MM.1S (cell line): ENCODE measurements around the gene CCDC89.

ENCODE experiments used
- DNase-seq: peaks from one replicate; pipeline ENCODE4 v3.0.0-alpha.2; 2015
- H2AFZ ChIP-seq: fragments of 300-600 bp; sonication (generic); 2 replicates; pipeline ENCODE4 v1.6.0; 2016; ENCODE audit warnings: antibody characterized with exemption, low read length
- H3F3A ChIP-seq: fragments of 300-600 bp; sonication (generic); 2 replicates; pipeline ENCODE4 v1.6.1; 2016; ENCODE audit warnings: mild to moderate bottlenecking, antibody characterized with exemption, low read length, moderate library complexity, mixed read lengths; ENCODE audit not compliant: insufficient read depth
- H3K27ac ChIP-seq: fragments of 300-600 bp; sonication (generic); 2 replicates; pipeline ENCODE4 v1.5.1; 2016; ENCODE audit warnings: mild to moderate bottlenecking, low read length
- H3K27me3 ChIP-seq: fragments of 300-600 bp; sonication (generic); replicated peaks from 2 replicates; pipeline ENCODE4 v1.6.0; 2016; ENCODE audit warnings: low read length; ENCODE audit not compliant: insufficient read depth
- H3K36me3 ChIP-seq: fragments of 300-600 bp; sonication (generic); replicated peaks from 2 replicates; pipeline ENCODE4 v1.6.1; 2016; ENCODE audit warnings: mild to moderate bottlenecking, low read length, mixed read lengths; ENCODE audit not compliant: insufficient read depth
- H3K4me1 ChIP-seq: fragments of 300-600 bp; sonication (generic); 2 replicates; pipeline ENCODE4 v1.6.1; 2016; ENCODE audit warnings: low read length, mixed read lengths
- H3K4me2 ChIP-seq: fragments of 300-600 bp; sonication (generic); 2 replicates; pipeline ENCODE4 v1.6.0; 2016; ENCODE audit warnings: low read depth, low read length
- H3K4me3 ChIP-seq: fragments of 300-600 bp; sonication (generic); 2 replicates; pipeline ENCODE4 v1.5.1; 2016; ENCODE audit warnings: low read length, mixed read lengths
- H3K79me2 ChIP-seq: fragments of 300-600 bp; sonication (generic); 2 replicates; pipeline ENCODE4 v1.6.1; 2016; ENCODE audit warnings: mixed run types, low read length, mixed read lengths
- H3K9ac ChIP-seq: fragments of 300-600 bp; sonication (generic); 2 replicates; pipeline ENCODE4 v1.6.1; 2016; ENCODE audit warnings: low read length, mixed read lengths
- H3K9me2 ChIP-seq: fragments of 300-600 bp; sonication (generic); replicated peaks from 2 replicates; pipeline ENCODE4 v1.6.1; 2016; ENCODE audit warnings: mild to moderate bottlenecking, low read length, mixed read lengths; ENCODE audit not compliant: insufficient read depth
- H3K9me3 ChIP-seq: fragments of 300-600 bp; sonication (generic); replicated peaks from 2 replicates; pipeline ENCODE4 v1.6.1; 2016; ENCODE audit warnings: mild to moderate bottlenecking, low read length, mixed read lengths; ENCODE audit not compliant: insufficient read depth
- H4K20me1 ChIP-seq: fragments of 300-600 bp; sonication (generic); 2 replicates; pipeline ENCODE4 v1.6.1; 2016; ENCODE audit warnings: mild to moderate bottlenecking, low read length, moderate library complexity, mixed read lengths; ENCODE audit not compliant: insufficient read depth
- CTCF ChIP-seq: fragments of 300-600 bp; sonication (generic); IDR thresholded peaks from 2 replicates; pipeline ENCODE4 v1.5.1; 2016; ENCODE audit warnings: antibody characterized with exemption, low read length, mixed read lengths
- EZH2 ChIP-seq: fragments of 300-600 bp; sonication (generic); optimal IDR thresholded peaks from 2 replicates; pipeline ENCODE3; 2017; ENCODE audit warnings: low read depth, mild to moderate bottlenecking, antibody characterized with exemption, low read length, mixed read lengths
- EZH2phosphoT487 ChIP-seq: fragments of 300-600 bp; sonication (generic); IDR thresholded peaks from 2 replicates; pipeline ENCODE4 v1.6.1; 2018; ENCODE audit warnings: antibody characterized with exemption, low read length

Gene CCDC89

GRCh38 chr11:85724748-85725465 is 38.9 kb upstream of the CCDC89 start:
- no peak overlapping the region for H3K27ac ChIP-seq
- DNase-seq = no peak
- H3K4me1 ChIP-seq = no peaks in the 10 kb centered on the region
- no peaks in the 10 kb centered on the region for H4K20me1 ChIP-seq
- H3K4me3 ChIP-seq = no peak overlapping the region
- no peaks in the 10 kb centered on the region for H3K36me3 ChIP-seq
- no peaks in the 10 kb centered on the region for H3K79me2 ChIP-seq
- H3K9me2 ChIP-seq = no peaks in the 10 kb centered on the region
- H3K4me2 ChIP-seq = no peak overlapping the region
- no peak overlapping the region for H2AFZ ChIP-seq
- TF ChIP-seq EZH2 (no peak), CTCF (no peak), EZH2phosphoT487 (no peak)
- H3F3A ChIP-seq = no peaks in the 10 kb centered on the region
- no peaks in the 10 kb centered on the region for H3K27me3 ChIP-seq
- no peak overlapping the region for H3K9ac ChIP-seq
- H3K9me3 ChIP-seq = no peaks in the 10 kb centered on the region

GRCh38 chr11:85723088-85723487 is 37.1 kb upstream of the CCDC89 start:
- no peak overlapping the region for H3K9ac ChIP-seq
- no peaks in the 10 kb centered on the region for H3K9me2 ChIP-seq
- no peaks in the 10 kb centered on the region for H3K27me3 ChIP-seq
- no peak for DNase-seq
- TF ChIP-seq EZH2 = no peak
- no peak for TF ChIP-seq EZH2phosphoT487
- no peaks in the 10 kb centered on the region for H3K79me2 ChIP-seq
- 0 out of 2 replicates have a peak, but pooled peaks cover 3% of the 10 kb centered on the region for H3K4me1 ChIP-seq
- H2AFZ ChIP-seq = no peak overlapping the region
- H3K4me3 ChIP-seq = no peak overlapping the region
- H3F3A ChIP-seq = no peaks in the 10 kb centered on the region
- no peaks in the 10 kb centered on the region for H3K36me3 ChIP-seq
- H4K20me1 ChIP-seq = no peaks in the 10 kb centered on the region
- no peaks in the 10 kb centered on the region for H3K9me3 ChIP-seq
- H3K27ac ChIP-seq = no peak overlapping the region
- no peak overlapping the region for H3K4me2 ChIP-seq

GRCh38 chr11:85721191-85721590 is 35.2 kb upstream of the CCDC89 start:
- Histone ChIP-seq H3K27me3 (no peaks in the 10 kb centered on the region), H3K9ac (no peak overlapping the region), H3K4me3 (no peak overlapping the region), H3K4me2 (no peak overlapping the region), H3K4me1 (peaks cover 22% of the 10 kb centered on the region), H3K27ac (no peak overlapping the region), H2AFZ (no peak overlapping the region), H3K9me3 (no peaks in the 10 kb centered on the region), H3K36me3 (no peaks in the 10 kb centered on the region), H3K9me2 (no peaks in the 10 kb centered on the region), H3F3A (peaks cover 9% of the 10 kb centered on the region; the same call in 1 of the 2 replicates), H4K20me1 (no peaks in the 10 kb centered on the region), H3K79me2 (no peaks in the 10 kb centered on the region)
- no peak for DNase-seq
- TF ChIP-seq EZH2phosphoT487 (no peak), EZH2 (no peak), CTCF (no peak)
